Measurements from ENCODE around the gene ANKRD13D.

ANKRD13D gene

DNA sequence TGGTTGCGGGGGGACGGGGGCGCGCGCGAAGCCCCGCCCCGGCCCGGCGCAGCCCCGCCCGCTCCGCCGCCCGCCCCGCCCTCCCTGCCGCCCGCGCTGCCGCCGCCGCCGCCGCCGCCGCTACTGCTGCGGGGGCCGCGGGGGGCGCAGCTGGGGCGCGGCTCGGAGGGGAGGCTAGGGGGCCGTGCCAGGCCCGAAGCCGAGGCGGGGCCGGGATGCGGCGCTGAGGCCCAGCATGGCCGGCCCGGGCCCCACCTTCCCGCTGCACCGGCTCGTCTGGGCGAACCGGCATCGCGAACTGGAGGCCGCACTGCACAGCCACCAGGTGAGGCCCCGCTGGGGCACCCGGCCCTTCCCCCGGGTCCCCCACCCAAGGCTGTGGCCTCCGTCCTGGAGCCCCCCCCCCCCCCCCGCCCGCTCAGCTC, at the start of gene ANKRD13D:
ANKRD13D (plus strand) TSS at position 78 of the 425 bp plus-strand sequence; CDS start at position 236, 158 bp downstream.
- DNase-seq: peak in 1 of 2 donors; percentile 77

DNA sequence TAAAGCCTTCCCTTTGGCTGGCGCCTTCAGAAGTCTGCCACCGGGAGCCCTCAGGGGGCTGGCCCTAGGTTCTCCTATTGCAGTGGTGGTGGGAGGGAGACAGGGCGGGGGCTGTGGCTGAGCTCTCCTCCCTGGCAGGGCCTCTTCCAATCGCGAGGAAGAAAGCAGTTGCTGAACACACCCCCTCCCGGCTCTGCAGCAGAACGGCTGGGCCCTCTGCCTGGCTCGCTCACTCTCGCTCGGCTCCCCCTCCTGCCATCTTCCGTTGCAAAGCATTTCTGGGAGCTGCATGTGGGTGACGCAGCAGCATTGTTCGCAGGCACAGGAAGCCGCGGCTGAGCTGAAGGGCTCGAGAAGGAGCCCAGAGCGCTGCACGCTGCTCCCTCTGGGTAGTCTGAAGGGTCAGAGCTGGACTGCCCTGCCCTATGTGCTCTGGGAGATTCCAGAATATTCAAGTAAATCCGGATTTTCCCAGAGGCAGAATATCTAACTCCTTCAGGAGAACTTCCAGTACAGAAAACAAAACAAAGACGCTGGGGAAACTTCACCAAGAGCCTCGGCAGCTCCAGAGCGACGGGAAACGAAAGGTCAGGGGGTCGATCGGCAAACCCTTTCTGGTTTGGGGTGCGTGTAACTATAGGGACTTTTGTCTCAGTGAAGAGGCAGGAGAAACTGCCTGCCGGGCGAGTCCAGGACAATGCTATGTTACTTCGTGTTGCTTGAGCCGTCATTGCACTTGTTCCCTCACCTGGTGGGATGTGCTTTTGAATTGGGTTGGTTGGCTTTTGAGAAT, 49.1 kb upstream of the ANKRD13D start:
- peak; percentile 97 to 99 for DNase-seq

DNA sequence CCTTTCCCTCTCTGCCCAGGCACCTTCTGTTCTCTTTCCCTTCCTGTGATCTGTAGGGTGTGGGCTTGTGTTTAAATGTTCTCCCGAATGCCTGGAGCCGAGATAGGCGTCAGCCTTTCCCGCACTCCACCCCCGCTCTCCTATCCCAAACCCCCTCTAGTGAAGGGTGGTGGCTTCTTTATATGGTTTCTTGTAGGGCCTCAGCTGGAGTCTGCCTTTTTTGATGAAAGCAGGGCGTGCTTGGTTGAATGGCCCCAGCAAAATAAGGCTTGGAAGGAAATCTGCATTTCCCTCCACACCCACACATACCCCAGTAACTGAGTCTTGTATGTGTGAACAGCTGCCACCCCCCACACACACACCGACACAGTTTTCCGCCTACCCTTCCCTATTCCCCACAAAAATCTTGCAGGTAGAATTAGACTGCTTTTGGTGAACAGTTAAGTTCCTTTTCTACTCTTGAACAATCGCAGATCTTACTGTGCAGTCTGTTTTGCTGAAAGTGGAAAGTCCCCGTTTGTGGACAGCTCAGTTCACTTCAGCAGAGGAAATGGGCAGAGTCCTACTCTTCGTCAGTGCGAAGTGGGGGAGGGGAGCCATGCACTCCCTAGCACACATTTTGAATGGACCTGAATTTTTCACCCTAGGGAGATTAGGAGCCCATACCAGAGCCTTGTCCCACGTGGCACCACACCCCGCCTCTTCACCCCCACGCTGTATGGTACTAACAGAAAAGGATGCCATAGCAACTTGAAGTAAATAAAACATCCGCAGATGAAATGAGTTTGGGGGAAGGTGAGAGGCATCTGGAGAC, 48.3 kb upstream of the ANKRD13D start:
- DNase-seq: peak; percentile 22 to 51

DNA sequence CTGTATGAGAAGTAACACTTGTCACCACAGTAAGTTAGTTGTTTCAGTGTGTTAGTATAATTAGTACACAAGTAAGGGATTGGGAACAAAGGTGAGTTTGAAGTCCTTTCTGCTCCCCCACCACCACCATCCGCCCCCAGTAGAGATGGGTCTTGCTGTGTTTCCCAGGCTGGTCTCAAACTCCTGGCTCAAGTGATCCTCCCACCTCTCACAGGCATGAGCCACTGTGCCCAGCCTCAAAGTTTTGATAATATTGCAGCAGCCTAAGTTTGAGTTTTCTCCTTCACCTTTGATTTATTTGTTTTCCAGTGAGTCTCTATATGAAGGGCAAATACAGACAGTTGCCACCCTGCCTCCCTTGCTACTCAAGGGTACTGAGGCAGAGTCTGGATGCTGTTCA, 46.6 kb upstream of the ANKRD13D start:
- DNase-seq: no peak

DNA sequence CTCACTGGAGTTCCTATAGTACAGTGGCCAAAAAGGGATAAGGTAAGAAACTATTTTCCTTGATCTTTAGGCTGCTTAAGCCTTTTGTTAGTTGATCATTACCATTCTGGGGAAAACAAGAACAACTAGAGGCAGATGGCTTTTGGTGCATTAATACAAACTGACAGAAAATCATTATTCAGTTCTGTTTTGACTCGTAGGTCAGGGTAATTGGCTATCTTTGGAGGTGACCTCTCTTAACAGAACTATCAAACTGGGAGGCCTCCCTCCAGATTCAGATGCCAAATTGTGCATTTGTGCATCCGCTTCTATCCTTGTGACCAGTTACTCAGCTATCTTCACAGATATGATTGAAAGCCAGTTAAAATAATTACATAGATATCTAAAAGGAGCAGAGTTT, 46.1 kb upstream of the ANKRD13D start:
- no peak for DNase-seq

DNA sequence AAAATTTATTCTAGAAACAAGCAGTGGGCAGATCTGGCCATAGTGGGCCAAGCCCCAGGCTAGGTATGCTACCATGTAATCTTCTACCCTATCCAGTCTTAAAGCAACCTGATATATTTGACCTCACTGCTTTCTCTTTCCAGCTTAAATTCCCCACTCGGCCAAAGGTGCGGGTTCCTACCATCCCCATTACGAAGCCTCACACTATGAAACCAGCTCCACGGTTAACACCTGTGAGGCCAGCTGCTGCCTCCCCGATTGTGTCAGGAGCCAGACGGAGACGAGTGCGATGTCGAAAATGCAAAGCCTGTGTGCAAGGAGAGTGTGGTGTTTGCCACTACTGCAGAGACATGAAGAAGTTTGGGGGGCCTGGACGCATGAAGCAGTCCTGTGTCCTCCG, 44.1 kb upstream of the ANKRD13D start:
- DNase-seq: no peak

DNA sequence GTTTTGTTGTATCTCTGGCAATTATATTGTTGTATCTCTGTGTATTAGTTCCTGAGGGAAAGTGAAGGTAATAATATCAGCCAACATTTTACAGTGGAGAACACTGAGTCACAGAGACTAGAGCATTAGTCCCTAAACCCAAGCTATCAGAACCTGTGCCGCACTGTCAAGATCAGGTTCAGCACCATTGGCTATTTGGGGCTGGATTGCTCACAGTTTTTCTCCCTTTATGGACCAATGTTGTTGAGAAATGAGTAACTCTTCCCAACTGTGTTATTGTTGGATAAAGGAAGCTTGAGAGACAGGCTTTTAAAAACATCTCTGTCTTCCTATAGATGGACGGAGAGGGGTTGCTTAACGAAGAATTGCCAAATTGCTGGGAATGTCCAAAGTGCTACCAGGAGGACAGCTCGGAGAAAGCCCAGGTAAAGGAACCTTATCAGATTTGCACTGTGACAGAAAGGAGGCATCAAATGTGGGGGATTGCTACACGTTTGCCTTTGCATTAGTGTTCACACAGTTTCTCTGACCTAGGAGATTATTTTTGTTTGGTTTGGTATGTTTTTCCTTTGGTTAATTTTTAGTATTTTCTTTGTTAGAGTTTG, 41.1 kb upstream of the ANKRD13D start:
- no peak for DNase-seq

DNA sequence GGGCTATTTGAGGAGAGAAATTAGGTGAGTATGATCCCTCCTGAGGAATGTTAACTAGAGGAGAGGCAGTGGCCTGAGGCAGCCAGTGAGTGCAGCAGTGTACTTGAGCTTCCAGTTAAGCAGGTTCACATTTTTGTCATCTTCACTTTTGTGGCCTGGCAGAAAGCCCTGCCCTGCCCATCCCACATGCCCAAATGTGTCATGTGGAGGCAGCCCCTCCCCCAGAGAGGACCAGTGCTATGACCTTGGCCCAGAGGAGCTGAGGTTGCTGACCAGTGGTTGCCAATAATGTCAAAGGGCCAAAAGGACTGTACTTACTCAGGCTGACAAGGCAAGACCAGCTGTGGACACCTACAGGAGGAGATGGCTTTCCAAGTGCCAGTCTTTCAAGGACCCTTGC, 40.5 kb upstream of the ANKRD13D start:
- no peak for DNase-seq

DNA sequence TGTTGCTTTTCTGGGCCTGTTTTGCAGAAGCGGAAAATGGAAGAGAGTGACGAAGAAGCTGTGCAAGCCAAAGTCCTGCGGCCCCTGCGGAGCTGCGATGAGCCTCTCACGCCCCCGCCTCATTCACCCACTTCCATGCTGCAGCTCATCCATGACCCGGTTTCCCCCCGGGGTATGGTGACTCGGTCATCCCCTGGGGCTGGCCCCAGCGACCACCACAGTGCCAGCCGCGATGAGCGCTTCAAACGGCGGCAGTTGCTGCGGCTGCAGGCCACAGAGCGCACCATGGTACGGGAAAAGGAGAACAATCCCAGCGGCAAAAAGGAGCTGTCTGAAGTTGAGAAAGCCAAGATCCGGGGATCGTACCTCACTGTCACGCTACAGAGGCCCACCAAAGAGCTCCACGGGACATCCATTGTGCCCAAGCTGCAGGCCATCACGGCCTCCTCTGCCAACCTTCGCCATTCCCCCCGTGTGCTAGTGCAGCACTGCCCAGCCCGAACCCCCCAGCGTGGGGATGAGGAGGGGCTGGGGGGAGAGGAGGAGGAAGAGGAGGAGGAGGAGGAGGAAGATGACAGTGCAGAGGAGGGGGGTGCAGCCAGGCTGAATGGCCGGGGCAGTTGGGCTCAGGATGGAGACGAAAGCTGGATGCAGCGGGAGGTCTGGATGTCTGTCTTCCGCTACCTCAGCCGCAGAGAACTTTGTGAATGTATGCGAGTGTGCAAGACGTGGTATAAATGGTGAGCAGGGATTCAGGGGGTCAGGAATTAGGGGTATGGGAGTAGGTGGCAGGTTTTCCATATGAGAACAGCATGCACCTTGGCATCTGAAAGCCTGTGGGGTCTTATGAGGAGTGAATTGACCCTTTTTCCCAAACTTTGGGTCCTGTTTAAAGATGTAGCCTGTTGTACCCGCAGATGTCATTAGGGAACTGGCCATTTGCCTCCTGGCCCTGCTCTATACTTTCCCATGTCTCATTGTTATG, 38.8 kb upstream of the ANKRD13D start:
- DNase-seq: no peak

DNA sequence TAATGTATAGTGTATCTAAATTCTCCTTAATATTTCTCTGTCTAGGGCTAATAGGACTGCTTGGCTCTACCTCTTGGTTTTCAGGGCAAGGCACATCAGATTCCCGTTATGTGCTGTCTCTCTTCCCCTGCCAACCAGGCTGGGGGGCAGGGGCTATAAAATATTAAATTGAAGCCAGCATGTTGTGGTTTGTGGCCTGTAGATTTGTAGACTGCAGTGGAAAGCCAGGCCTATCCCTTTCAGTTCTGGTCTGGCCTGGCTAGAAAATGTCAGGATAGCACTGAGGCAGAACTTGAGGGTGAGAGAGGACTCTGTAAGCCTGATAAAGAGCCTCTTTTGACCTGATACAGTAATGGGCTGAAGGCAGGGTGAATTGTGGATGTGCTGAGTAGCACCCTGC, 37.3 kb upstream of the ANKRD13D start:
- DNase-seq: no peak

DNA sequence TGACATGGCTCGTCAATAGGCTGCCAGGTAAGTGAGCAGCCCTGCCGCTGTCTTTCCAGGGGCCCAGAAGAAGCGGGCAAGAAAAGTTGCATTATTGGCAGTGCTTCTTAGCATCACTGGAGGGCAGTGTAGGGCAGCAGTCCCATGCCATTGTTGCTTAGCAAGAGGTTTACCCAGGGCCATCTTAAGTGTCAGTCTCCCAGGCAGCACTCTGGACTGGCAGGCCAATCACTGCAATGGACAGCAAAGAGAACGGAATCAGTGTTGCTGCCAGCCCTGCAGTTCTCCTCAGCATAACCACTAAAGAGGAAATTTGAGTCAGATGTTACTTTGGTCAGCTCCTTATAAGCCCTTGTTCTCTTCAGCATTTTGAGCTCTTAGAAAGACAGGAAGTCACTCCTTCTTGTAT, 36.3 kb upstream of the ANKRD13D start:
- peak; percentile 22 to 40 for DNase-seq

DNA sequence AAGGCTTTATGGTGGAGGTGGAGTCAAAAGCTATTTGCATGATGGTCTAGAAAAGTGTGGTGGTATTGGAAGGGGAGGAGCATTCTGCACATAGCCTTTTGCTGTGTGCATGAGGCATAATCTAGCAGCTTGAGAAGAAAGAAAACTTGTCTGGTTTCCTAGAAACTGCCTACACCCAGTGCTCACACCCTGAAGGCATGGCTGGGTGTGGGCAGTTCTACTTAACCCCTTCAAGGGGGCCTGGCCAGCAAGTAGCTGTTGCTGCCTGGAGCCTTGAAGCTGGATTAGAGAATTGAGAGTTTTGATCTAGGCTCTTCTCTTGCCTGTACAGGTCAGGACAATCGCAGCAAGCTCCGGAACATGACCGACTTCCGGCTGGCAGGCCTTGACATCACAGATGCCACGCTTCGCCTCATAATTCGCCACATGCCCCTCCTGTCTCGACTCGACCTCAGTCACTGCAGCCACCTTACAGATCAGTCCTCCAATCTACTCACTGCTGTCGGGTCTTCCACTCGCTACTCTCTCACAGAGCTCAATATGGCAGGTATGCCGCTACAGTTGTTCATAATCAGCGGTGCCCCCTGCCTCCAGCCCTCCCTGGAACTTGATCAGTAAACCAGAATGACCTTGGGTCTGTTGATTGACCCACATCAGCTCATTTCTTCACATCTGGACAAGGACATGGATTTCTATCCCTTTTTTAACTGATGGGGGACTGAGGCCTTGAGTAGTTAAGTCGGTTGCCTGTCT, 35.1 kb upstream of the ANKRD13D start:
- no peak for DNase-seq

DNA sequence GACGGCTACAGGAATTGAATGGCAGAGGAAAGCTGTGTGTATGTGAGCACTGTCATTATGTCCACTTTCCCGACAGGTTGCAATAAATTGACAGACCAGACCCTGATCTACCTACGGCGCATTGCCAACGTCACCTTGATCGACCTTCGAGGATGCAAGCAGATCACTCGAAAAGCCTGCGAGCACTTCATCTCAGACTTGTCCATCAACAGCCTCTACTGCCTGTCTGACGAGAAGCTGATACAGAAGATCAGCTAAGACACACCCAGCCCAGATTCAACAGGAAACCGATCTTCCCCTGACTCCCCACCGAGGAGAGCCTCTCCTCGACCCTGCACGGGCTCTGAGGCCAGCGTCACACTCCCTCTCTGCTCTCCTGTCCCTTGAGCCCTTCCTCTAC, 34.3 kb upstream of the ANKRD13D start:
- no peak for DNase-seq

DNA sequence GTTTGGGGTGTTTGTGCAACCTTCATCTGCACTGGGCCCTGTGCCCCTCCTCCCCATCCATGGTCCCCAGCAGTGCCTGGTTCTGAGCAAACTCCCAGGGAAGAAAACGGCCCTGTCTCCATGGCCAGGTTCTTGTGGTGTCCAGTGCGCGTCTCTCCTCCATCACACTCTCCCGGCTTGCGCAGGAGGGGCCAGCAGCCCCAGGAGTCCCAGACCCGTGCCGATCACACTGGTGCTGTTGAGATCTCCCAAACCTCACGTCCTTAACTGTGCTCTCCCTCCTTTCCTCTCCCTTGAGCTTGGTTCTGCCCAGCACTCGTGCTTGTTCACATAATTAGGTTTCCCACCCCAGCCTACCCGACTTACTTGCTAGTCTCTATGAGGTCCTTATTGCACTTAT, 33.8 kb upstream of the ANKRD13D start:
- no peak for DNase-seq

DNA sequence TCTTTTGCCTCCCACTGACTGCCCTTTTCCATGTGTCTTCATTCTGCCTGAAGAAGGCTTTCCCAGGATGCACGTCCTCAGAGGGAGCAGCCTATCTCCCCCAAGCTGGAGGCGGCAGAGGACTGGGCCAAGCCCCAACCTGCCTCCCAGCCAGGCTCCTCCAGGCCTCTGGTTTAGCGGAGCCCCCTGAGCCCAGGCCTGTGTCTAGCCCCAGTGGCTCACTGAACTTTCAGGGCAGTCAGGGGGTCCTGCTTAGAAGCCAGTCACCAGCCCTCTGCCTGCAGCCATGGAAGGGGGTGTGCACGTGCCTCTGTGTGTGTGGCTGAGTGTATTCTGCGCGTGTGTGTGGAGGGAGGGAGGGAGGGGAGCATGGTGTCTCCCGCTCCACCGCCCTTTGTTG, 33.2 kb upstream of the ANKRD13D start:
- no peak for DNase-seq

DNA sequence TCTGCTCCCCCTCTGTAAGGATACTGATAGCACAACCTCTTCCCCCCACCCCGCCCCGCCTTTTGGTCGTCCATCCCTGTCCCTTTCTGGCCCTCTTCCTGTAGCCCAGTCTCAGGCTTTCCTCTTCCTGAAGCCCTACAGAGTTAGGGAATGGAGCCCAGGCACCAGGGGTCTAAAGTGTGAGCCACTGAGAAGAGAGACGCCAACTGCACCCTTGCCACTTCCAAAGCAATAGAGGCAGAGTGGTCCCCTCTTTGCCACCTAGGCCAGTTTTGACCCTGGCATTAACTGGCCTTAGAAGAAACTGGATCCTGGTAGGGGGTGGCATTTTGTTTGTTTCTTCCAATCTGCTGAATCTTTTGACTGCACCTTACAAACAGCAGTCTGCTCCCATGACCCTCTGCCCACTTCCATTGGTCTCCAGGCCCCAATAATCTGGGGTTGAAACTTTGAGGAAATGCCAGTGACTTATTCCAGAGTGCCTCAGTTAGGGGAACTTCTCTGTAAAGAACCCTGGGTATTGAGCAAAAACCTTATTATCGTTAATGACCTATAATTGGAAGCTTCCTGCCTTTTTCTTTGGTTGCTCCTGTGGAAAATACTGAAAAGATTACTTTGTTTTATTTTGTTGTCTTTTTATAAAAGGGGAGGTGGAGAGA, 32.5 kb upstream of the ANKRD13D start:
- no peak for DNase-seq

DNA sequence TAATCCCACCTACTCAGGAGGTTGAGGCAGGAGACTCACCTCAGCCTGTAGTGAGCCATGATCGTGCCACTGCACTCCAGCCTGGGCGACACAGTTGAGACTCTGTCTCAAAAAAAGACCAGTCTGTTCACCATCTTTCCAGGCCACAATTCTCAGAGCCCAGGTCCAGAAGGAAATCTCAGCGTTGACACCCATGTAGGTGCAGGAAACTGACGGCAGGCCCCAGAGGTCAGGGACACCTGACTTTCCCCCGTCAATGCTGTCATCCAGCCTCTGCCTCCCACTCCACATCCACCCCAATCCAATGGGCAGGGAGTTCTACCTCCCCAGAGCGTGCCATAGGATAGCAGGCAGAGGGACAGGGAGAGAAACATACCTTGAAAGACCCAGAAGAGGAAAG, 28.7 kb upstream of the ANKRD13D start:
- DNase-seq: no peak

DNA sequence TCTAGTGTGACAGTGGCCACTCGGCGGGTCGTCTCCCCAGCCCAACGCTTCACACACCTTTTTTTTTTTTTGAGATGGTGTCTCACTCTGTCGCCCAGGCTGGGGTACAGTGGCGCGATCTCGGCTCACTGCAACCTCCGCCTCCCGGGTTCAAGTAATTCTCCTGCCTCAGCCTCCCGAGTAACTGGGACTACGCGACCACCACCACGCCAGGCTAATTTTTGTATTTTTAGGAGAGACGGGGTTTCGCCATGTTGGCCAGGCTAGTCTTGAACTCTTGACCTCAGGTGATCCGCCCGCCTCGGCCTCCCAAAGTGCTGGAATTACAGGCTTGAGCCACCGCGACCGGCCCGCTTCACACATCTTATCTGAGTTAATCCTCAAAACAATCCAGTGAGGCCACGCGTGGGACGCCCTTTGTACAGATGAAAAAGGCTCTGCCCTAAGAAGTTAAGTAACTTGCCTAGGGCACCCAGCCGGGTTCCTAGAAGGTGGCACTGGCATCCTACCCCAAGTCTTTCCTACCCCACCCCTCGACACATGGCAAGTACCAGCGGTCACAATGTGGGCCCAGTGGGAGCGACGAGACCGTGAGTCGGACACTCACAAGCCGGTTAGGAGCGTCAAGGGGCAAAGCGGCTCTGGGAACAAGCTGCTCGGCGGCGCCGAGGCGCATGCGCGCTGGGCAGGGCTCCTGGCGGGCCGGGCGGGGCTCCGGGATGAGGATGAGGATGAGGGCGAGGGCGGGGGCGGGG, 28.0 kb upstream of the ANKRD13D start:
- peak in 1 of 2 donors; percentile 68 for DNase-seq

DNA sequence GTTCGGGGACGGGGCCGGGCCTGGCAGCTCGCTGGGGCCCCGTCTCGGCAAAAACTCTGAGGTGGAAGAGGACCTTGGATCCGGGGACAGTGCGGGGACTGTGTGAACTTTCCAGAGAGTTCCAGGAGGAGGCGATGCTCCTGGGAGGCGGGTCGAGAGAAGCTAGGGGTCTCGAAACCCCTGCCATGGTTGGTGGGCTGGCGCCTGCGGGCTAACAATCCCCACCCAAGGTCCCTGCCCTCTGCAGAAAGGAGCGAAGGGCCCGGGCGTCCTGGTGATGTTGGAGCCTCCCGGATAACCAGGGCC, 27.5 kb upstream of the ANKRD13D start:
- no peak for DNase-seq

DNA sequence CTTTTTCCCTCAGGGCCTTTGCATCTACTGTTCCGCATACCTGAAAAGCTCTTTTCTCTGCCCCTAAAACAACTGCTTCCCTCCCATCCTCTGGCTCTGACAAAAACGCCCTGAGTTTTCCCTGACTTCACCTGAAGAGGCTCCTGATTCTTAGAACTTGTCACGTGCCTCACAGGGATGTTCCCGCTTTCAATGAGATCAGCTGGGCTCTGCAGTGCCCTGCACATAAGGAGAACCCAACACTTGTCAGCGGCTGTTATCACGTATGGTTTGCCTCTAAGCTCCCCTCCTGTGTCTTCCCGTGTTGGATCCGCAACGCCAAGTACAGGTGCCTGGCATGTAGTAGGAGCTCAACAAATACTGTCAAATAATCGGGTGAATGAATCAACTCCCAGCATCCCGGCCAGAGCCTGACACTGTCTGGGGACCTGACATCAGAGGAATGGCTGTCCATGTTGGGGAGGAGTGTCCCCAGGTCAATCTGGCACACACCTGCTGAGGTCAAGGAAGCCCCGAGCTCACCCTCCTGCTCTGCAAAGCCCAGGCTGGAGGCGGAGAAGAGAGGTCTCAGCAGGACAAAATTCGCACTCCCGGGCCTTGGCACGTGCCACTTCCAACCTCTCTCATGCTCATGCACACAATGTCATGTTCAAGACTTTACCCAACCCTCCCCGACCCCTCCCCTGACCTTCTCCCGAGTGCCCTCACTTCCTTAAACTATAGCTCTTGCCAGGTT, 27.0 kb upstream of the ANKRD13D start:
- DNase-seq: no peak
